Middle frontal gyrus (tissue), 1 donor: Measurements from ENCODE around the gene AMIGO2.

Source experiments
- DNase-seq: peaks from one replicate; pipeline ENCODE4 v3.0.0-alpha.2; 2015; ENCODE audit warnings: low spot score; ENCODE audit errors: extremely low spot score

Gene AMIGO2

DNA sequence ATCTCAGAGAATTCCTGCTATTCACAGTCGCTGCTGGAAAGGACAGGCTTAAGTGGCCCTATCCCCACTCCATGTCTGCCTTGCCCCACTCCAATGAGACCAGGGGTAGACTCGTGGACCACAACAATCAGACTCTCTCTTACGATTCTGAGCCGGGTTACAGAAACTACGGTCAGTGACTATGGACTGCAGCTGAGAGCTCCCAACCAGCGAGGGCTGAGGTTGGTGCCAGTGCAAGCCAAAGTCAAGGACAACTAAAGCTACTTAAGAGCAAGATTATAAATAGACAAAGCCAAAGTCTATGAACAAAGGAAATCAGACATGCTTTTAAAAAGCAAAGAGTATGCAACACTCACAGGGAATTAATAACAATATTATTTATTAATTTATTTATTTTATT lies 18.3 kb upstream of the AMIGO2 start:
- DNase-seq, result no peak

DNA sequence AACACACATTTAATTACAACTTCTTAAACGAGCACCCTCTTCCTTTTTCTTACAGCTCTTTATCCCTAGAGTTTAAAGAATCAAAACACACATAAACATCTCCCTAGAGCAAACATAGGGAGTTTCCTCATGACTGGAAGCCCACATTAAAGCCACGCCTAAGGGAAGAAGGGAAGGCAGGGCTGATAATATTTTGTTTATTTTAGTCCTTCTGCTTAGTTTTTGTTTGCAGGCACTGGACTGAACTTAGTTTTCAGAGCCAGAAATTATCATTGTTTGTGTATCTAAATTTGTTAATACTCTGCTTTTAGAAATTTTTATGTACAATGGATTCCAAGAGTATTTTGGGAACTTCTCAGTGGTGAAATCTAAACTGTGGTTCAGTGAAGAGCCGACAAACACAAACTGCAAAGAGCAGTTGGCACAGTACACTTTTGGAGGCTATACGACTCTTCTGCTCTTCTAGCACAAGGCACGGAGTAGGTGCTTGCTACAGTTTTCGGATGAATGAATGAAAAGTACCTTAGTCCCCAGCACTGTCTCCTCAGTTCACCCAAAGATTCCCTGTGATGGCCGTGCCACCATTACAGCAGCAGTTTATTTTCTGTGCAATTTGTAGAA lies 17.6 kb upstream of the AMIGO2 start:
- no peak for DNase-seq

DNA sequence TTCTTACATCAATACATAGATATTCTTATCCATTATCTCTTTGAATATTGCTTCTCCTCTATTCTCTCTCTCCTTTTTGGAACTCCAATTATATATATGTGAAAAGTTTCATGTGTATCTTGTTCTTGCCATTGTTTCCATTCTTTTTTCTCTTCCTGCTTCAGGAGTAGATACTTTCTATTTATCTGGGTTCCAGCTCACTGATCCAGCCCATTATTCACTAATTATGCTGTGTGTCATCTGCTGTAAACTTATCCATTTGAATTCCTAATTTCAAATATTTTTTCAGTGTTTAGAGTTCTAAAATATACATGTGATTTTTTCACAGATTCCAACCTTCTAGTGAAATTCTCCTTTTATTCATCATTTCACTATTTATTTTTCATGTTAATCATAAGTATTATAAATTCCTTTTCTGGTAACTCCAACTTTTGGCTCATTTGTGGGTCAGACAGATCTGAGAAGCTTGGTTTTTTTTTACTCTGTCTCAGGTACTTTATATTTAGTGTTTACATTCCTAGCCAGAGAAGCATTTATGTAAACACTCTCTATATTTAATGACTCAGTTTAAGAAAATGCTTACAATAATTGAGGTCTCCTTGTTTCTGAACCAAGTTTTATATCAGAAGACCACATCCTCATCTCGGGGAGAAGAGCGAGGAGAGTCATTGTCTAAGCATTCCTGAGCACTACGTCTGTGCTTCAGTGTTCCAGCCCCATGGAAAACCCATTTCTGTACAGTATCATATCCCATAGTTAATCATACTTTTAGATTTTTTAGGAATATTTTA lies 15.9 kb upstream of the AMIGO2 start:
- DNase-seq, result no peak

DNA sequence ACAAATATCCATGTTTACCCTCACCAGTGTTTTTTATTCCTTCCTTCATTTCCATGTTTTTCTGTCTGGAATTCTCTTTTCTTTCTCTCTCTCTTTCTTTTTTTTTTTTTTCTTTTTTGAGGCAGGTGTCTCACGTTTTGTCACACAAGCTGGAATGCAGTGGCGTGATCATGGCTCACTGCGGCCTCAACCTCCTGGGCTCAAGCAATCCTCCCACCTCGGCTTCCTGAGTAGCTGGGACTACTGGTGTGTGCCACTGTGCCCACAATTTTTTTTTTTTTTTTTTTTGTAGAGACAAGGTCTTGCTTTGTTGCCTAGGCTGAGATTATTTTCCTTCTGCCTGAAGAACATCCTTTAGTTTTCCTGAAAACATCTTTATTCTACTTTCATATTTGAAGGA lies 15.0 kb upstream of the AMIGO2 start:
- DNase-seq, result no peak

DNA sequence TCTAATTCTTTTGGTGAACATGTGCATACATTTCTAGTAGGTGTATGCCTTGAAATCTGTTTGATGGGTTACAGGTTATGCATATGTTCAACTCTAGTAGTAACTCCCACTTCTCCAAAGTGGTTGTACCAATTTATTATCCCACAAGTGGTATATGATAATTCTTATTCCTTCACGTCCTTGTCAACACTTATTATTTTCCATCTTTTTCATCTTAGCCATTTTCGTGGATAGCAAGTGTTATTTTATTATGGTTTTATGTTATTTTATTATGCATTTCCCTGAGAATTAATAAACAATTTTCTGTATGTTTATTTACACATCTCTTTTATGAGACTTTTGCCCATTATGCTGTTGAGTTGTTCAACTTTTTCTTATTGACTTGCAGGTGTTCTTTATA lies 11.2 kb upstream of the AMIGO2 start:
- DNase-seq, result no peak

DNA sequence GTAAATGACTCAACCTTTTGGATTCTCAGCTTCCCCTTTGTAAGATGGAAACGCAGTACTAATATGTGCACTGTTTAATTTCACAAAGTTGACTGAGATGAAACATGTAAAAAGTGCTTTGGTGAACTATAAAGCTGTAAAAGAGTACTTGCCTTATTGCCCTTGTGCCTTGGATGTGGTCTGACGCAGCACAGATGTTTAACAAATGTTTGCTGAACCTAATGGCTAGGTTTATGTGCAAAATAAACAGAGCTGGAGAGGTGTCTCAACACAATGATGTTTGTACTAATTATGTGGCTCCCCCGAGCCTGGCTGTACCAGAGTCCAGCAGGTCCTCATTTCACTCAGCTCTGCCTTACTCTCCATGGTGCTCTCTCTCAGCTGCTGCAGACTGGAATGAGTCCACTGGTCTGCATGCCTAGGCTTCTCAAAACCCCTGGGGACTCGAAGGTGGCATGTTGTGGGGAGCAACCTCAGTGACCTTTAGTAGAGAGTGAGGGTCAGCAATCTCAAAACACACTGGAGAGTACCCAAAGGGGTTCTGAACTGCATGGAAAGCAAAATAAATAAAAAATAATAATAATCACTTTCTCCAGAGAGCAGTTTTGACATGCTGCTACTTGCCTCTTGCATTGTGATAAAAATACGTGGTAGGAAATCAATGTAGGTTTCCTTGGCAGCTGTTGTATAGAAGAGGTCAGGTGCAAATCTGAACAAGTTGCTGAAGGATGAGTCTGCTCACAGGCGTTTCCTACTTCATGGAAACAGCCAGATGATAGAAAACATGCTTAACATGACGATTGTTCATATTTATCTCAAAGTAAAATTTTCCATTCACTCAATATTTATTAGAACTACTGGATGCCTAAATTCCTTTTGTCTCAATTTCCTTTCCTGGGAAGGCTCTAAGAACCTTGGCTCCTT lies 8.5 kb upstream of the AMIGO2 start:
- no peak for DNase-seq

DNA sequence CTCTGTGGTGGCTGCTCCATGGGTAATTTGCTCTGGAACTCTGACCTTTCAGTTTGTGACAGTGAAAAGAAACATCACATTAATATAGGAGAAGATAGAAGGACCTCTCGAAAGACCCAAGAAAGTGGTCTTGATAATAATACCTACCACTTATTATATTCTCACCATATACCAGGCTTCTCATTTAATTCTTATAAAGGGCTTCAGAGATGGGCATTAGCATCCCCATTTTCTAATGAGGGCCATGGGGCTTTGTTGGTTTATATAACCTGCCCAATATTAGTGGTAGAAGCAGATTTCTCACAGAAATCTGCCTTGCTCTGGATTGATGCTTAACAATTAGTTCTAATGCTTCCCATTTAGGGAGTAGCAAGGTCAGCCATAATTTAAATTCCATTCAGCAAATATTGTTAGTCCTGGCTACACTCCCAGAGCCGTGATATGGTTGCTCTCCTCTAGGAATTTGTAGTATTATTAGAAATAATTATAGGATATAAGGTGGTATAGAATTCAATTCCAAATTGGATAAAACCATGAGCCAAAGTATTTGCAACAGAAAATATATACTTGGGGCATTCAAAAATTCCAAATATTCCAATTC lies 7.4 kb upstream of the AMIGO2 start:
- DNase-seq, result no peak

DNA sequence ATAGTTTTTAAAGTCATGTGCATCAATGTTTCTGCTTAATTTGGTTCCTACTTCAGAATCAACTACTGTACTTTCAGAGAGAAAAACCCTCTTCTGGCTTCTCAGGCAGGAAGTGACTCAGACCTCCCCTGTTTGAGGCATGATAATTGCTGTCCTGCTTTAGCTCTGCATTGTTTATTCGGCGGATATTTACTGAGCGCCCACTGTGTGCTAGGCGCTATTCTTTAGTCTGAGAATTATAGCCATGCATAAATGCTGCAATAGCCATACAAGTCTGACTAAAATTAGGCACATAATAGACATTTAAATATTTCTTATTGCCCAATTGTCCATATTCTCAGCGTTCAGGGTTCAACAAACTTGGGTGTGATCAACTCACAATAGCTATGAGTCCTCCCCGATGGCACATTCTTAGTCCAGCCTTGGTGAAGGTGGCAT lies 6.1 kb upstream of the AMIGO2 start:
- no peak for DNase-seq

DNA sequence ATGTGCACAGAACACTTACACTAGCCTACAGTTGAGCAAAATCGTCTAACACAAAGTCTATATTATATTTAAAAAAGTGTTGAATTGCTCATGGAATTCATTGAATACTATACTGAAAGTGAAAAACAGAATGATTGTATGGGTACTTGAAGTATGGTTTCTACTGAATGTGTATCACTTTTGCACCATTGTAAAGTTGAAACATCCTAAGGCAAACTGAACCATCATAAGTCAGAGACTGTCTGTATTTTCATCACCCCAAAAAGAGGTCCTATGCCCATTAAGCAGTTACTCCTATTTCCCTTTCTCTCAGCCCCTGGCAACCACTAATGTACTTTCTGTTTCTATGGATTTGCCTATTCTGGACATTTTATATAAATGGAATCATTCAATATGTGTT lies 4.4 kb upstream of the AMIGO2 start:
- DNase-seq, result no peak

DNA sequence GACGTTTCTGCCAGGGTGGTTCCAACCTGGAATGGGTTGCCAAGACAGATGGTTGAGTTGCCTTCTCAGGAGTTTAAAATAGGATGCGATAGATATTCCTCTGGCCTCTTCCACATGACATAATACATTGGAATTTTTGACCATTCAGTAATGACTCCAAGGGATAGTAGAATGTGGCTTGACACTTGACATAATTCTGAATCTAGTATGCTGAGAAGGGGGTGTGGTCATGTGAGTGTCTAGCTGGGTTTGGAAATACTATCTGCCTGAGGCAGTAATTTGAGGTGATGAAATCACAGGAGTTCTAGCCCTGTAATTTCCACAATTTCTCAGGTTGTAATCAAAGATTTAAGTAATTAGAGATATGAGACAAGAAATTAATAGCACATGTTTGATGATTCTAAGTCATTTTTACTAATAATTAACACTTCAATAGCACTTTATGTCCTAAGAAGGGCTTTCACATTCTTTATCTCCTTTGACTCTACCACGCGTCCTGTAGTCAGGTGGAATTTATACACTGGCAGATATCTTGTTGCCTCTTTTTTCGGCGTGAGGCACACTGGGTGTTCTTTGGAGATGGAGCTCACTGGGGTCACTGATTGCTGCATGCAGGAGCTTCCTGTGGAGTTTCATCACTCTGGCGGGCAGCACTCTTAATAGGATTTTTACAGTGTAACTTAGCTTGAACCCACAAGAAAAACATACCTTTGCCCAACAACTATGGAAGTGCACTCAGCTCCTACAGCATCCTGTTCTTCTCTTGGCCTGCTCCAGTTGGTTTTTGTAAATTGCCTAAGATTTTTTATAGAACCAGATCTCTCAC lies 3.2 kb upstream of the AMIGO2 start:
- no peak for DNase-seq

DNA sequence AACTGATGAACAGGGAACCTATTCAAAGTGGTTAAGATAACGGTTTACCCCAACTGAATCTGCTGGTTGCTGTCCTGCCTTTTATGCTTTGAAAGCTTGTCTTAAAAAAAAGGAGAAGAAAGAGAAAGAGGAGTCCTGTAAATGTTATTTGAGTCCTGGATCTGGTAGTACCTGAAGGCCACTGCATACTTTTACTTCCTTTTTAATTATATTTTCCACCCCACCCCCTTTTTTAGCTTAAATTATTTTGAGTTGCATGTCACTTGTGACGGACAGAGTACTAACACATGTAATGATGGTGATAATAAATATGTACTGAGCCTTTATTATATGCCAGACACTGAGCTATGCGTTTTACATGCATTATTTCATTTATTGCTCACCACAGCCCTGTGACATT lies 2.5 kb upstream of the AMIGO2 start:
- no peak for DNase-seq

DNA sequence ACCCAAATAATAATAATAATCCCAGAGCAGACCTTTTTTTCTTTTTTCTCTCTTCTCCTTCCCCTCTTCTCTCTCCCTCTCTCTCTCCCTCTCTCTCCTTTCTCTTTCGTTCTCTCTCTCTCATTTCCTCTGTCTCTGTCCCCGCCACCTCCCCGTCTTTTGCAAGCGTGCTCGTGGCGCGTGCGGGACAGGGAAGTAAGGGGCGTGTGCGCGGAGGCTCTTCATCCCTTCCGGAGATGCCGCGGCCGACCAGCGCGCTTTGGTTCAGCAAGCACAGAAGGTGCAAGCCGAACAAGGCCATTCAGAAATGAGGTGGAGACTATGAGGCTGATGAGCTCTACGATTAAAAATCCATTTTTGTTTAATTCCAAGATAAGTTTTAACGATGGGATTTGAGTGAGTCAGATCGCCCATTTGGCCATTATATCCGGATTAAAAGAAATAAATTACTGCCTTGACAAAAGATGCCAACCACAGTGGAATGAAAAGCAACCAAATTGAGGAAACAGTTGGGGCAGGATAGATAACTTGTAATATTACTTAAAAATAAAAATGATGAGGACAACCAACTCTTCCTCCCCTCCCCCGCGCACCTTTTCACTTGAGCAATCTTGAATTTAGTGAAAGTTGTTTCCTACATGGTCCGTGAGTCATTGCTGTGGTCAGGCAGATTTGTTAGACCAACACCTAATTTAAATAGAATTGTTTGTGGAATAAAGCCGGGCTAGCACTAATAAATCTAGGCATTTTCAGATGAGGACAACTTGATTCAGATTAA lies 1.2 kb upstream of the AMIGO2 start:
- DNase-seq, result no peak

DNA sequence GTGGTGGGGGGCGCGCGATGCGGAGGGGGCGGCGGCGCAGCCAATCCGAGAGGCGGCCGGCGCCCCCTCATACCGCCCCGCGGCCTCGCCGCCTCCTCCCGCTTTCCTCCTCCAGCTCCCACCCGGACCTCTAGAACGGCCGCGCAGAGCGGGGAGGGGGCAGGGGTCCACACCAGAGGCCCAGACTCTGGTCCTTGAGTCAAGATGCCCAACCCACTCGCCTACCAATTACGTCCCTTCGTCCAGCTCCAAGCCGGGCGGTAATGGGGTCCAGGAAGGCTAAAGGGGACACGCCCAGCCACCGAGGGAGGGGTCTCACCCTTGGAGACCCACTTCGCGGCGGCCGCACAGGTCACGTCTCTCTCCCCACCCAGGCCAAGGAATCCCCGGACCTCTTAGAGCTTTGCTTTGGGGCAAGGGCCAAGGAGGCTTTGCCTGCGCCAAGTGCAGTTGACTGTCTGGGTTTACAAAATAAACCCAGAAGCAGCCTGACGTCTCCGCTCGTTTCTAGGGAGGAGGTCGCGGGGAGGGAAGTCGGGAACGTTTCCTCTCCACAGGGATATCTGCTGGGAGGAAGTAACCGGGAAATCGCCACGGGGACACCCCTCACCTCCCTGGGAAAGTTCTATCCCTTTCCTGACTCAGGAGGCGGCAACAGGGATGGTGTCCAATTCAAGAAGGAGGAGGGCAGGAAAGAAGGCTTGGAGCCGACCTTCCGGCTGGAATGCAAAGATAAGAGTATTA lies 394 bp upstream of the AMIGO2 start:
- DNase-seq, result no peak

DNA sequence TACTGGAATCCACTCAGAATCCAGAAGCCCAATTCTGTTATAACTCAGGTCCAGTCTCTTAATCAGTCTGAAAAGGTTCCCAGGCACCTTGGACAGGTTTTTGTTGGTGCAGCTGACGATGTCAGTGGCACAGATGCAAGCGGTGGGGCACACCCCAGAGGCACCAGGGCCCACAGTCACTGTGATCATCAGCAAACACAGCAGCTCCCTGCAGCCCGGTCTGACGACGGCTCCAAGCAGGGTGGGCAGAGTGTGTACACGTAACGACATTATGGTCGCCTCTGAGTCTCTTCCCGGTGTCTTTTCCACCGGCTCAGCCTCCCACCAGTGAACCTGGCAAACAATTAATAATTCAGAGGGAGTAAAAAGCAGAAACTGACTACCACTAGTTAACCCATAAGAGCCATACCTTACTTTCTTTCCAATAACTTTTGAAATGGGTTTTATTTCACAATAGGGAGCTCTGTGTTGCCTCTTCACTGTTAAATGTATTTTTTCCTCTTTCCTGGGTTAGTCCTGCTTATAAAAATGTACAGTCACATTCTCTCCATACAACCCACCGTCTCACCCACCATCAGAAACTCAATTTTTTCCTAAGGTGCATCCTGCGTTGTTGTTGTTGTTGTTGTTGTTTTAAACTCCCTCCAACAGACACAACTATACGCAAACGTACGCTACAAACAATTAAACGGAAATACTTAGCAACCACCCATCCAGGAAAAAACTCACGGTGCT lies 859 bp downstream of the AMIGO2 start:
- DNase-seq, result no peak

DNA sequence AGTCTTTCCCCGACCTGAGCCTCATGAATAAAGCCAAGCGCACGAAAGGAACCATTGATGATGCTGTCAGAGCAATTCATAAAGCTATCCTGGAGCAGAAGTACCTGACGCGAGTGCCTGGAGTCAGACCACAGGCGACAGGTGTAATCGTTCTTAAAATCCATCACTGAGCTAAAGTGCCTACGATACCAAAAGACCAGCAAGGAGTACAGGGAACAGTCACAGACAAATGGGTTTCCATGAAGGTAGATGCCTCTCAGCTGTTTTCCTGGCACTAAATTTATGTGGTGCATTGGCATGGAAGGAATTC lies 1.7 kb downstream of the AMIGO2 start:
- no peak for DNase-seq

DNA sequence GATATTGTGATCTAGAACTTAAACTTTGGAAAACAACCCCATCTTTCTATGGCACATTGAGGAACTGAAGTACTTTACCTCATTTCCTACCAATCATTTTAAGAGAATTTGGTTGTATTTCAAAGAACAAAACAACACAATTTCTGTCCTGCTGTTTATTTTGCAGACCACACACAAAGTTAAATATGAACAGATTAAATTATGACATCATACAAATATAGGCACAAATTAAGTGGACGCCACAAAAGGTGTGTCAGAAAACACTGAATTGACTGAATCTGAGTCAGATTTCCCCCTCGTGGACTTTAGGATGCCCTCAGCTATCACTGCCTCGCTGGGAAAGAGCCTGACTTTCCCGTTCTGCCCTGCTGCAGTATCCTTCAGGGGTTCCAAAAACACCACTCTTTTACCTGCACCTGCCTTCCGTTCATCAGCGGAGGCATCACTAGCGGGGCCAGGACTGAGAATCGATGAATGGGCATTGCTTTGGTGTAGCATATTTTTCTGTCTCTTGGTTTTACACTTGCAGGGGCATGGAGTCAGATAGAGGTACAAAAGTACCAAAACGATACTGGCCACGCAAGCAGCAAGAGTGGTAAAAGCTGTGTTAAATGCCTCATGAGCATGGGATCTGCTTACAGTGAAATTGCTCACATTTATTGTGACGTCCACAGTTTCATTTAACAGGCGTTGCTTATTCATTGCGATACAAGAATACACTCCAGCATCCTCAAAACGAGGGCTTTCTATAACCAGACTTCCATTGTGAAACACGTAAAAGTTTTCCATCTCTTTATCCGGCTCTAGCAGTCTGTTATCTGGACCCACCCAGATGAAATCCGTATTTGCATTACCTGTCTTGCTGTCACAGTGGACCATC lies 2.3 kb downstream of the AMIGO2 start:
- no peak for DNase-seq

DNA sequence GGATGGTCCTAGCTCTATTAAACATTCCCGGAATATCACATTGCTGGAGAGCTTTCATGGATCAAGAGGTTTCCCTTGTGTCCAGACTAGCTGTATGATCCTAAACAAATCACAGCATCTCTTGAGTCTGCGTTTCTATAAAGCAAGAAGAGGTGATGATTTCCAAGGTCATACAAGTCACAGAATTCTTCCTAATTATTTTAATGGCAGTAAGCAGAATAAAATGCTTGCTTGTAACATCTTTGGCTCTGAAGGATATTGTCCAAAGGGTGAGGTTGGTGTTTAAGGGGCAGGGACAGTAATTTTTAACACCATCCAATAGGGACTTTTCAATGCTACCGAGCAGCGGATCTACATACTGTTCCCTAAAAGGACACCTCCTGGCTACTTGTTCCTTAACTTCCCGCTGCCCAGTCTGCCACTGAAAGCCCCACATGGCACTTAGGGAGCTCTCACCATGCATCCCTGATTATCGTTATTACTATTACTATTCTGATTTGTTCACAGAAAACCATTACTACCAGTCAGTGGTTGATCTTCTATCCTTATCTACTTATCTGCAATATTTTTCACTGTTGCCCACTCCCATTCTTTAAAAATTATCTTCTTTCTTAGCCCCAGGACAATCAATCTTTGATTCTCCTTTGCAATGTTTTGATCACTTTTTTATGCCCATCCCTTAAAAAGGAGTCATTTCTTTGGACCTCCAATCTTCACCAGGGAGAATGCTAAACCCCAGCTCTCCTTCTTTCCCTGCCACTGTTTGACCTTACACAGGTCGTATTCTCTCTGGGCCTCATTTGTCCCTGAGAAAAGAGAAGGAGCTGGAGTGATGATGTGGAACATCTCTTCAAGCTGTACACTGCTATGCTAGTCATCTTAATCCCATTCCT lies 4.3 kb downstream of the AMIGO2 start:
- DNase-seq, result no peak
